C4-2B (cell line): ENCODE results near the gene FEM1B.

Experiments used
- H3K27ac ChIP-seq: fragments of 450-650 bp; 2 replicates; pipeline ENCODE4 v1.5.1; 2017
- CTCF ChIP-seq: fragments of 450-650 bp; conservative IDR thresholded peaks from 2 replicates; pipeline ENCODE4 v1.5.1; 2017; ENCODE audit warnings: mild to moderate bottlenecking
- ZFX ChIP-seq: fragments of 450-650 bp; IDR thresholded peaks from 2 replicates; pipeline ENCODE4 v1.6.1; 2017

FEM1B gene

GRCh38 chr15:68279779-68280753 is 2.5 kb downstream of the FEM1B start:
- TF ChIP-seq ZFX (no peak), CTCF (no peak)
- H3K27ac ChIP-seq: no peak overlapping the region

DNA sequence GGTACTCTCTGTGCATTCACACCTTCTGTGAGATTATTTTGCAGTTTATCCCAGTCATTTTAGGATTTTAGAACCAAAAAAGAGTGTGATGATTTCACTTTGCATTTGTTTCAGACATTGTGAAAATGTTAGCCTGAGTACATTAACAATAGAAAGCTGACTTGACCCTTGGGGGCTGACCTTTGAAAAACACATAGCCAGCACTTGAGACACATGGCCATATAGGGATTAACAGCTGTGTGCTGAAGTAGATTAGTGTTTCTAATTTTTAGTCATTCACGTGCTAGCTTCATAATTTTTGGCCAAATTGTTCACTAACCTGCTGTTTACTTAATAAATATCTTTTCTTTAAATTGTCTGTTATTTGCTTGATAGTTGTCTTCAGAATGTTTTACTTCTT is 3.5 kb downstream of the FEM1B start:
- TF ChIP-seq ZFX (no peak), CTCF (no peak)
- no peak overlapping the region for H3K27ac ChIP-seq

GRCh38 chr15:68283401-68283800 is 5.9 kb downstream of the FEM1B start:
- no peak overlapping the region for H3K27ac ChIP-seq
- TF ChIP-seq ZFX: no peak
- TF ChIP-seq CTCF: no peak

- TF ChIP-seq CTCF: no peak
- TF ChIP-seq ZFX: no peak
Observed at GRCh38 chr15:68284616-68285258, 7.2 kb downstream of the FEM1B start.

DNA sequence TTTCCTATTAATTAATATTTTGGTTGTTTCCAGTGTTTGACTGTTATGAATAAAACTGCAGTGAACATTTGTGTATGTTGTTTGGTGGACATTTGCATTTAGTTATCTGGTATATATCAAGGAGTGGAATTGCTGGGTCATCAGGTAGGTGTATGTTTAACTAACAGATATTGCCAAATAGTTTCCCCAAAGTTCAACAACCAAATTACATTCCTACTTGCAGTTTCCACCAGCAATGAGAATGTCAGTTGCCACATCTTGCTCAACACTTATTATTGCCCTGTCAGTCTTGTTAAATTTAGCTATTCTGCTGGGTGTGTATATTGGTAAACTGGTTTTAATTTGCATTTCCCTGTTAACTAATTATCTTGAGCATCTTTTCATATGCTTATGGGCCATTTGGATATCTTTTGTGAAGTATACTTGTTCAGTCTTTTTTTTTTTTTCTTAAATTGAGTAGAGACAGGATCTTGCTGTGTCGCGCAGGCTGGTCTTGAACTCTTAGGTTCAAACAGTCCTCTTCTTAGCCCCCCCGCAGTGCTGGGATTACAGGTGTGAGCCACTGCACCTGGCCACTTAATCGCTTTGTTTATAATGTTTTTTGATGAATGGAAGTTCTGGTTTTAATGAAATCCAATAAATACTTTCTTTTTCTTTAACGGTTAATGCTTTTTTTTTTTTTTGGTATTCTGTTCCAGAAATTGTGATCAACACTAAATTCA is 7.9 kb downstream of the FEM1B start:
- H3K27ac ChIP-seq: no peak overlapping the region

More at GRCh38 chr15:68284616-68285258, 7.2 kb downstream of the FEM1B start:
- no peak overlapping the region for H3K27ac ChIP-seq

DNA sequence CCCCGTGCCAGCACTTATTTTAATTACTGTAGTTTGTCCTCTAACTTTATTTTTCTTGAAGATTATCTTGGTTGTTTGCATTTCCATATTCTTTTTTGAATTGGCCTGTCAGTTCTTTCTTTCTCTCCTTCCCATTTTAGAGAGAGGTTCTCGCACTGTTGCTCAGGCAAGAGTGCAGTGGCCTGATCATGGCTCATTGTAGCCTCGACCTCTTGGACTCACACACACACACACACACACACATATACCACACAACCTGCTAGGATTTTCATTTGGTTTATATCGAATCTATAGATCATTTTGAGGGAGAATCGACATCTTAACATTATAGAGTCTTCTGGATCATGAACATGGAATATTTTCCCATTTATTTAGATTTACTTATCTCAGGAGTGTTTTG is 8.7 kb downstream of the FEM1B start:
- no peak overlapping the region for H3K27ac ChIP-seq
- TF ChIP-seq ZFX: no peak

More for the DNA sequence above, 7.9 kb downstream of the FEM1B start:
- TF ChIP-seq CTCF (no peak), ZFX (no peak)

GRCh38 chr15:68289057-68289456 is 11.5 kb downstream of the FEM1B start:
- TF ChIP-seq ZFX (no peak), CTCF (no peak)
- no peak overlapping the region for H3K27ac ChIP-seq
